Central memory CD8-positive, alpha-beta T cell (primary cell): ENCODE data around the gene TNFRSF21.
A peak's percentile ranks its signal among the peaks of the same experiment; 100 is the strongest.
"Not testable (repeated sequence)": the region's sequence is repeated elsewhere in the genome, so short reads cannot be mapped to it uniquely, and the experiment has no call there.

ENCODE experiments used
- ATAC-seq: fragments of 150-1000 bp; cut with Tn5 transposase; replicated peaks from 2 replicates; pipeline ENCODE4 v1.10.0; 2022; ENCODE audit warnings: mild to moderate bottlenecking, moderate FRiP score, moderate number of reproducible peaks; ENCODE audit not compliant: poor library complexity, severe bottlenecking; ENCODE audit errors: extremely low read depth
- DNase-seq, 2 donors: peaks; one replicate each; pipeline ENCODE4 v3.0.0; 2021; ENCODE audit warnings: low spot score in 2 of 2
- H3K27ac Mint-ChIP-seq: one replicate; pipeline ENCODE4 v1.8.0; 2022; ENCODE audit warnings: low read depth, mild to moderate bottlenecking, moderate library complexity, mixed read lengths
- H3K27me3 Mint-ChIP-seq: one replicate; pipeline ENCODE4 v1.8.0; 2022; ENCODE audit warnings: mixed read lengths
- H3K36me3 Mint-ChIP-seq: one replicate; pipeline ENCODE4 v1.8.0; 2022; ENCODE audit warnings: mild to moderate bottlenecking, moderate library complexity, mixed read lengths; ENCODE audit not compliant: insufficient read depth
- H3K4me1 Mint-ChIP-seq: one replicate; pipeline ENCODE4 v1.8.0; 2022; ENCODE audit warnings: mixed read lengths
- H3K4me3 Mint-ChIP-seq: one replicate; pipeline ENCODE4 v1.8.0; 2022; ENCODE audit warnings: mild to moderate bottlenecking, moderate library complexity, mixed read lengths
- H3K9me3 Mint-ChIP-seq: one replicate; pipeline ENCODE4 v1.8.0; 2022; ENCODE audit warnings: mixed read lengths

The TNFRSF21 gene

GRCh38 chr6:47238456-47238995 lies 71.2 kb downstream of the TNFRSF21 start:
- Mint-ChIP-seq H3K9me3 (no peaks in the 10 kb centered on the region), H3K36me3 (no peaks in the 10 kb centered on the region), H3K4me3 (no peak overlapping the region), H3K4me1 (no peaks in the 10 kb centered on the region), H3K27me3 (no peaks in the 10 kb centered on the region), H3K27ac (no peak overlapping the region)
- no peak for ATAC-seq
- no peak for DNase-seq

DNA sequence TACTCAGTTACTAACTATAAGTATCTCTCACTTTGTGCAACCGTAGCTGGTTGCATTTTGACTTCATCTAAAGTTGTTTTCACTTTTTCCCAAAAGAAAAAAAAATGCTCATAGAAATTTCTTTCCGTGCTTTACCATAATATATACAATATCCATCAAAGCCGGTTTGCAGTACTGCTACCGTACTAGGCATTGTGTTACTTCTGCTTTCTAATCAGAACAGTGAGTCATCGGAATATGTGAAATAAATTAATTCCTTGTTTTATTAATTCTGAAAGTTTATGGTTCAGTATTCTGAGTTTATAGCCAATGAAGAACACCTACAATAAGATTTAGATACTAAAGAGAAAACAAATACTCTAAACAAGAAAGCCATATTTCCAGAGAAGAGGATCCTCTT lies 72.5 kb downstream of the TNFRSF21 start:
- H3K27me3 Mint-ChIP-seq = no peaks in the 10 kb centered on the region
- no peak overlapping the region for H3K27ac Mint-ChIP-seq
- no peak overlapping the region for H3K4me3 Mint-ChIP-seq
- H3K36me3 Mint-ChIP-seq = no peaks in the 10 kb centered on the region
- no peaks in the 10 kb centered on the region for H3K9me3 Mint-ChIP-seq
- H3K4me1 Mint-ChIP-seq = no peaks in the 10 kb centered on the region
- ATAC-seq = no peak
- no peak for DNase-seq

- Mint-ChIP-seq H3K27me3 (no peaks in the 10 kb centered on the region), H3K9me3 (no peaks in the 10 kb centered on the region), H3K4me1 (no peaks in the 10 kb centered on the region), H3K27ac (no peak overlapping the region), H3K4me3 (no peak overlapping the region), H3K36me3 (no peaks in the 10 kb centered on the region)
- ATAC-seq (peak; percentile 14), DNase-seq (no peak)
Observed at GRCh38 chr6:47235964-47236760, 73.5 kb downstream of the TNFRSF21 start.

- Mint-ChIP-seq H3K27ac (no peak overlapping the region), H3K4me1 (no peaks in the 10 kb centered on the region), H3K27me3 (no peaks in the 10 kb centered on the region), H3K36me3 (no peaks in the 10 kb centered on the region), H3K4me3 (no peak overlapping the region), H3K9me3 (no peaks in the 10 kb centered on the region)
- ATAC-seq (no peak), DNase-seq (no peak)
Observed at GRCh38 chr6:47235421-47235820, 74.3 kb downstream of the TNFRSF21 start.

- no peaks in the 10 kb centered on the region for H3K27me3 Mint-ChIP-seq
- H3K4me3 Mint-ChIP-seq = no peak overlapping the region
- H3K4me1 Mint-ChIP-seq = no peaks in the 10 kb centered on the region
- no peaks in the 10 kb centered on the region for H3K36me3 Mint-ChIP-seq
- DNase-seq (no peak), ATAC-seq (no peak)
- H3K9me3 Mint-ChIP-seq = no peaks in the 10 kb centered on the region
- H3K27ac Mint-ChIP-seq = no peak overlapping the region
Observed at GRCh38 chr6:47234266-47234933, 75.3 kb downstream of the TNFRSF21 start.

DNA sequence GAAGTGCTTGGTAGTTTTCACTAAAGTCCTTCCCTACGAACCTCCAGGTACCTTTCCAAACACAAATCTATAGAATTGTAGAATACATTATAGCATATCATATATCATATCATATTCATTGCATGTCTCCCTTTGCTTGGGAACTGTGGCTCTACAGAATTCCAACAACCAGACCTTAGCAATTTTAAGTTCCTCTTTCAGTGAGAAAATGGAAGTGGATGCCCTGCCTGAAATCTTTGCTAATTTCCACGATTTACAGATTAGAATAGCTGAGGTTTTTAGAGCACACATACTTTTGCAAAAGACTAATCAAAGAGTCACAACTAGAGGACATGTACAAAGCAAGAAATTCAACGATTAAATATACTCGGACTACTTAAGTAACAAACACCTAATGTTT lies 78.6 kb downstream of the TNFRSF21 start:
- Mint-ChIP-seq H3K4me3 (no peak overlapping the region), H3K27me3 (no peaks in the 10 kb centered on the region), H3K36me3 (no peaks in the 10 kb centered on the region), H3K4me1 (no peaks in the 10 kb centered on the region), H3K27ac (no peak overlapping the region), H3K9me3 (no peaks in the 10 kb centered on the region)
- DNase-seq (no peak), ATAC-seq (no peak)

DNA sequence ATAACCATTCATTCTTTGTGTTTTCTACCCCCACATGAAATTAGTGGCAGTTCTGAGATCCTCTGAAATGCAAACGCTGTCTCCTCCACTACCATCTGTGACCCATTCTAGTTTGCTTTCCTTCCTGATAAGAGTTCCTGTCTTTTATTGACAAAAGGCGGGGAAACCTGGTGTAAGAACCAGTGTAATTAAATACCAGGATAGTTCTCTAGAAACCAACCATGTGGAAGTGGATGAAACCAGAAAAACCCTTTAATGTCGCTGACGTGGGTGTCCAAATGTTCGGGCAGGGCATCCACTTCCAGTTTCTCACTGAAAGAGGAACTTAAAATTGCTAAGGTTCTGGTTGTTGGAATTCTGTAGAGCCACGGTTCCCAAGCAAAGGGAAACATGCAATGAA lies 79.1 kb downstream of the TNFRSF21 start:
- Mint-ChIP-seq H3K27me3 (no peaks in the 10 kb centered on the region), H3K4me1 (no peaks in the 10 kb centered on the region), H3K27ac (no peak overlapping the region), H3K4me3 (no peak overlapping the region), H3K9me3 (no peaks in the 10 kb centered on the region), H3K36me3 (no peaks in the 10 kb centered on the region)
- DNase-seq (no peak), ATAC-seq (no peak)

- ATAC-seq (no peak), DNase-seq (no peak)
- Mint-ChIP-seq H3K9me3 (no peaks in the 10 kb centered on the region), H3K36me3 (no peaks in the 10 kb centered on the region), H3K4me3 (no peak overlapping the region), H3K4me1 (no peaks in the 10 kb centered on the region), H3K27ac (no peak overlapping the region), H3K27me3 (no peaks in the 10 kb centered on the region)
Observed at GRCh38 chr6:47229255-47229654, 80.5 kb downstream of the TNFRSF21 start.

DNA sequence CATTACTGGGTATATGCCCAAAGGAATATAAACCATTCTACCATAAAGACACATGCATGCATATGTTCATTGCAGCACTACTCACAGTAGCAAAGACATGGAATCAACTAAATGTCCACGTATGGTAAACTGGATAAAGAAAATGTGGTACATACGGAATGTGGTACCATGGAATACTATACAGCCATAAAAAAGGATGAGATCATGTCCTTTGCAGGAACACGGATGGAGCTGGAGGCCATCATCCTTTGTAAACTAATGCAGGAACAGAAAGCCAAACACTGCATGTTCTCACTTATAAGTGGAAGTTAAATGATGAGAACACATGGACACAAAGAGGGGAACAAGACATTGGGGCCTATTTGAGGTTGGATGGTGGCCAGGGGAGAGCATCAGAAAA lies 81.6 kb downstream of the TNFRSF21 start:
- H3K27me3 Mint-ChIP-seq, DNase-seq, H3K27ac Mint-ChIP-seq, H3K4me3 Mint-ChIP-seq, H3K36me3 Mint-ChIP-seq, H3K4me1 Mint-ChIP-seq, ATAC-seq, H3K9me3 Mint-ChIP-seq: not testable (repeated sequence)

- H3K27me3 Mint-ChIP-seq, H3K36me3 Mint-ChIP-seq: not testable (repeated sequence)
Observed at GRCh38 chr6:47223251-47223650, 86.5 kb downstream of the TNFRSF21 start.

GRCh38 chr6:47221565-47221964 lies 88.1 kb downstream of the TNFRSF21 start:
- Mint-ChIP-seq H3K4me1 (no peaks in the 10 kb centered on the region), H3K4me3 (no peak overlapping the region), H3K36me3 (peaks cover 1% of the 10 kb centered on the region), H3K27ac (no peak overlapping the region), H3K27me3 (no peaks in the 10 kb centered on the region), H3K9me3 (peaks cover 6% of the 10 kb centered on the region)
- ATAC-seq (no peak), DNase-seq (no peak)

More at GRCh38 chr6:47223251-47223650, 86.5 kb downstream of the TNFRSF21 start:
- ATAC-seq, H3K9me3 Mint-ChIP-seq, H3K4me3 Mint-ChIP-seq, H3K4me1 Mint-ChIP-seq, DNase-seq, H3K27ac Mint-ChIP-seq: not testable (repeated sequence)

- peaks cover 4% of the 10 kb centered on the region for H3K9me3 Mint-ChIP-seq
- ATAC-seq (no peak), DNase-seq (no peak)
- H3K4me1 Mint-ChIP-seq = no peaks in the 10 kb centered on the region
- no peak overlapping the region for H3K4me3 Mint-ChIP-seq
- peaks cover 8% of the 10 kb centered on the region for H3K27me3 Mint-ChIP-seq
- H3K27ac Mint-ChIP-seq = no peak overlapping the region
- H3K36me3 Mint-ChIP-seq = no peaks in the 10 kb centered on the region
Observed at GRCh38 chr6:47209632-47210031, 100.1 kb downstream of the TNFRSF21 start.

DNA sequence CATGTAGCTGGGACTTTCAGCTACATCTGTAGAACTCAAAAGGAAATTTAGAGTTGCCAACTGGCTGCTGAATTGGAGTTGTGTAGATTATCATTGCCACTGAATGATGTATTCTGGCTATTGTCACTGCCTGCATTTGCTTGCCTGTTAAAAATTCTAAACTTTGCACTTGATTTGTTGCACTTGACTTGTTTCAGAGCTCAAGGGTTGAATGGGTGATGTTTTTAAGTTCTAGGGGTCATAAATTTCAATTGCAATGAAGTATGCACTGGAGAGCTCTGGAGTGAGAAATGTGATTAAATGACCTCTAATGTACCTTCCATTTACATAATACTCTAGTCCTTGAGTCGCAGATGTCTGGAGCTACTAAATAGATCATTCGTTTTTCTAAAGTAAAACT lies 102.4 kb downstream of the TNFRSF21 start:
- no peak for ATAC-seq
- H3K27me3 Mint-ChIP-seq = peaks cover 8% of the 10 kb centered on the region
- no peak for DNase-seq
- no peaks in the 10 kb centered on the region for H3K36me3 Mint-ChIP-seq
- no peak overlapping the region for H3K27ac Mint-ChIP-seq
- no peak overlapping the region for H3K4me3 Mint-ChIP-seq
- H3K9me3 Mint-ChIP-seq = peaks cover 4% of the 10 kb centered on the region
- no peaks in the 10 kb centered on the region for H3K4me1 Mint-ChIP-seq
